ENCODE measurements around the gene MCOLN2.

DNA sequence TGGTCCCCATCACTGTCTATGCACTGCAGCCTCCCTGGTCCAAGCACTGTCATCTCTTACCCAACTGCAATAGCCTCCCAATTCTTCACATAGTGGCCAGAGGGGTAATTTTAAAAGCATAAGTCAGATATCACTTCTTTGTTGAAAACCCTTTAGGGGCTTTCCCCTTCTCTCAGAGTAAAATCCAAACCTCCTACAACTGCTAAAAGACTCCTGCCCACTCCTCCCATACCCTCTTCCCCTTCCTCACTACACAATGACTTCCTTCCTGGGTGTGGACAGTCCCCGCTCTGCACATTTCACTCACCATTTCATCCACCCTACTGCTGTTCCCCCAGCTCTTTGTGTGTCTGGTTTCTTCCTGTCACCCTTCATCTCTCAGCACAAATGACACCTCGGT lies 8.3 kb downstream of the MCOLN2 start:
- no peak for TF ChIP-seq SP1 (IDR thresholded peaks at IDR 0.05)
- TF ChIP-seq FOXM1 (IDR thresholded peaks at IDR 0.05; ENCODE audit: borderline replicate concordance): no peak
- TF ChIP-seq FOXK2 (IDR thresholded peaks at IDR 0.05): no peak
- TF ChIP-seq HDGF (IDR thresholded peaks at IDR 0.05; ENCODE audit: borderline replicate concordance): no peak
